Posterior cingulate gyrus (tissue), 11 donors: Measurements from ENCODE around the gene C10orf105.

Experiments
- DNase-seq, 10 donors: peaks; one replicate each; pipeline versions ENCODE4 v3.0.0 to v3.0.0-alpha.2; 2020 to 2021; ENCODE audit warnings: mixed read lengths in 3 of 10
- intact Hi-C: fragments of 100-400 bp; cut with DNase I; formaldehyde crosslinking; loops from one replicate; pipeline ENCODE4 v1.15.1; 2023

Gene C10orf105

GRCh38 chr10:71719464-71720201, at the start of gene C10orf105:
Gene C10orf105, minus strand, starts transcription at chr10:71719778. Its CDS starts 3,441 bp downstream, at chr10:71716337.
- intact Hi-C loops: no loop called here
- peak in 2 of 10 donors; percentile 27 to 58 for DNase-seq

- intact Hi-C loops: no loop called here
- DNase-seq: peak in 1 of 10 donors; percentile 80
These were observed 48.0 kb upstream of the C10orf105 start for GRCh38 chr10:71767420-71768035.

- DNase-seq: peak in 1 of 10 donors; percentile 64
- intact Hi-C loops: no loop called here
These were observed 47.3 kb upstream of the C10orf105 start for GRCh38 chr10:71766717-71767419.

- intact Hi-C loops: no loop called here
- DNase-seq: no peak
These were observed 46.5 kb upstream of the C10orf105 start for GRCh38 chr10:71765906-71766716.

GRCh38 chr10:71765176-71765904, 45.8 kb upstream of the C10orf105 start:
- intact Hi-C loops: no loop called here
- DNase-seq: no peak

- intact Hi-C loops: no loop called here
- no peak for DNase-seq
These were observed 44.0 kb upstream of the C10orf105 start for GRCh38 chr10:71763352-71764127.

- no peak for DNase-seq
- intact Hi-C loops: no loop called here
These were observed 42.7 kb upstream of the C10orf105 start for GRCh38 chr10:71762324-71762723.

- intact Hi-C loops: no loop called here
- no peak for DNase-seq
These were observed 42.0 kb upstream of the C10orf105 start for GRCh38 chr10:71761541-71762113.

- intact Hi-C loops: no loop called here
- no peak for DNase-seq
These were observed 41.5 kb upstream of the C10orf105 start for GRCh38 chr10:71761105-71761511.

GRCh38 chr10:71757399-71757922, 37.9 kb upstream of the C10orf105 start:
- intact Hi-C loops: no loop called here
- peak in 3 of 10 donors; percentile 31 to 80 (median 44) for DNase-seq

GRCh38 chr10:71756311-71757191, 37.0 kb upstream of the C10orf105 start:
- intact Hi-C loops: no loop called here
- DNase-seq: peak in 1 of 10 donors; percentile 43

GRCh38 chr10:71755179-71755879, 35.8 kb upstream of the C10orf105 start:
- peak in 1 of 10 donors; percentile 59 for DNase-seq

GRCh38 chr10:71754562-71754961, 35.0 kb upstream of the C10orf105 start:
- intact Hi-C loops: no loop called here
- DNase-seq: no peak

More at GRCh38 chr10:71755179-71755879, 35.8 kb upstream of the C10orf105 start:
- intact Hi-C loops: no loop called here

- DNase-seq: peak in 1 of 10 donors; percentile 31
- intact Hi-C loops: no loop called here
These were observed 34.5 kb upstream of the C10orf105 start for GRCh38 chr10:71753960-71754505.

GRCh38 chr10:71753091-71753959, 33.7 kb upstream of the C10orf105 start:
- intact Hi-C loops: no loop called here

More at GRCh38 chr10:71753091-71753959, 33.7 kb upstream of the C10orf105 start:
- DNase-seq: peak in 3 of 10 donors; percentile 21 to 67 (median 45)
